Bronchial epithelial cell (primary cell): Measurements from ENCODE around the gene RAE1. TPM values are rescaled to one million over a fixed set of nuclear protein-coding genes. Genes with fewer than 3 reads are reported as not detected.

ENCODE experiments used
- DNase-seq: peaks from one replicate; pipeline ENCODE4 v3.0.0-alpha.2; 2010; ENCODE audit warnings: low read depth
- FAIRE-seq: peaks from 2 replicates; lab custom pipeline; 2011; peaks lifted over from hg19 to GRCh38; lab: Jason Lieb, UNC
- H3K27me3 ChIP-seq: 2 replicates; pipeline ENCODE4 v1.5.1; 2011; ENCODE audit warnings: low read length; ENCODE audit not compliant: control insufficient read depth, insufficient read depth
- H3K36me3 ChIP-seq: 2 replicates; pipeline ENCODE4 v1.5.1; 2011; ENCODE audit warnings: low read length; ENCODE audit not compliant: control insufficient read depth, insufficient read depth
- H3K4me3 ChIP-seq: 2 replicates; pipeline ENCODE4 v1.5.1; 2011; ENCODE audit warnings: mild to moderate bottlenecking, low read depth, low read length, control low read depth
- CTCF ChIP-seq: IDR thresholded peaks from 2 replicates; pipeline ENCODE4 v1.5.1; 2011; ENCODE audit warnings: mild to moderate bottlenecking, moderate library complexity, low read length, control low read depth, inconsistent platforms; ENCODE audit not compliant: insufficient read depth, severe bottlenecking
- total RNA-seq: library from RNA; depleted of rRNA; stranded (reverse); fragments of >200 nt; gene quantifications from 2 replicates; pipeline ENCODE4 v1.2.1, GENCODE V29; 2014

The RAE1 gene
- total RNA-seq, 1 donor from 2014 or later = 21.6 TPM

GRCh38 chr20:57426831-57427230 lies 75.8 kb downstream of the RAE1 start:
- H3K27me3 ChIP-seq = no peaks in the 10 kb centered on the region
- H3K36me3 ChIP-seq = no peaks in the 10 kb centered on the region
- no peak for DNase-seq
- FAIRE-seq = no peak
- H3K4me3 ChIP-seq = no peak overlapping the region
- no peak for TF ChIP-seq CTCF

DNA sequence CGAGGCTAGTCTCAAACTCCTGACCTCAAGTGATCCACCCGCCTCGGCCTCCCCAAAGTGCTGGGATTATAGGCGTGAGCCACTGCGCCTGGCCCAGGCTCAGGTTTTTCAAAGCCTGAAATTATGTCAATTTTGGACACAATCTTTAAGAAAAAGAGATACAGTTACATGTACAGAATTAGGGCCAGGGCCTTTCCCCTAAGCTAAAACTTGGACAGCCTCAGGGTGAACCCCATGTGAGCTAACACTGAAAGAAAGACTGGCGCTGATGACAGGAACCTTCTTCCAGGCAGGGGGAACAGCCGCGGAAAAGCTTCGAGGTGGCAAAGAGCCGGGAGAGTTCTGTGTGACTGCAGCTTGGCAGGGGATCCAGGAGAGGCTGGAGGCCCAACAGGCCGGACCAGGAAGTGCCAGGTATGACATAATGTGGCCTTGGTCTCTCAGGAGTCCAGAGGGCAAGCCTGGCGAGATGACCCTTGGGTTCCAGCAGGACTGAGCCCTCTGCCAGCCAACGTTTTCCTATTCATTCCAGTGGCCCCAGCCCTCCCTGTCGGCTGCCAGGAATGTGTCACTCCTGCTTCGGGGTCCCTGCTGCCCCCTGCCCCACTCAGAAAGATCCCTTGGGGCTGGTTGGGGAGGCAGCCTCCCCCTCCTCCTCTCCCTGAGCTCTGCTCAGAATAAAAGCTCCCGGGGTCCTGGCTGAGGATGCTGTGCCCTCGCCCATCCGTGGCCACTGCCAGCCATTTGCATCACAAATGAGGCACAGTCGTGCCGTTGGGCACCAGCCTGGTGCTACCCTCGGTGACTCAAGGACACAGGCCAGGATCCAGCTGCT lies 77.5 kb downstream of the RAE1 start:
- FAIRE-seq = no peak

More for the DNA sequence above, 77.5 kb downstream of the RAE1 start:
- no peak for TF ChIP-seq CTCF
- H3K36me3 ChIP-seq = no peaks in the 10 kb centered on the region
- H3K27me3 ChIP-seq = no peaks in the 10 kb centered on the region
- no peak overlapping the region for H3K4me3 ChIP-seq
- no peak for DNase-seq

Other genes starting within 250 kb of the RAE1 start
- gene BMP7, start 84.6 kb upstream of the RAE1 start, total RNA-seq = not detected in 2 replicates
- gene SPO11, start 21.5 kb upstream of the RAE1 start, total RNA-seq = not detected in 2 replicates
- gene RBM38, start 40.1 kb downstream of the RAE1 start, total RNA-seq = 6.8 and 7.6 TPM in 2 replicates
- gene CTCFL, start 173.9 kb downstream of the RAE1 start, total RNA-seq = not detected in 2 replicates
- not detected in 2 replicates for gene PCK1, start 209.9 kb downstream of the RAE1 start, total RNA-seq